Small intestine (tissue), 7 donors: Measurements from ENCODE around the gene NUAK1. TPM values are rescaled to one million over a fixed set of nuclear protein-coding genes. Genes with fewer than 3 reads are reported as not detected.
A peak's percentile ranks its signal among the peaks of the same experiment; 100 is the strongest.

Experiments used
- DNase-seq, 2 donors: peaks; one replicate each; pipeline versions ENCODE4 v3.0.0 to v3.0.0-alpha.2; 2013
- FAIRE-seq: peaks from 2 replicates; lab custom pipeline; 2012; peaks lifted over from hg19 to GRCh38; lab: Jason Lieb, UNC
- H3K27ac ChIP-seq, 3 donors: one replicate each; pipeline ENCODE4 v1.5.1; 2013; ENCODE audit warnings: low read length in 2 of 3, mild to moderate bottlenecking in 2 of 3, control low read depth in 1 of 3, inconsistent platforms in 1 of 3, low read depth in 1 of 3, moderate library complexity in 1 of 3
- H3K27me3 ChIP-seq, 3 donors: one replicate each; pipeline ENCODE4 v1.6.1; 2013; ENCODE audit warnings: low read length in 3 of 3, inconsistent platforms in 1 of 3; ENCODE audit not compliant: control insufficient read depth in 3 of 3, insufficient read depth in 3 of 3
- H3K36me3 ChIP-seq, 3 donors: one replicate each; pipeline ENCODE4 v1.6.1; 2013; ENCODE audit warnings: low read length in 3 of 3, inconsistent platforms in 1 of 3, low read depth in 1 of 3, mild to moderate bottlenecking in 1 of 3, moderate library complexity in 1 of 3; ENCODE audit not compliant: control insufficient read depth in 3 of 3, insufficient read depth in 2 of 3
- H3K4me1 ChIP-seq, 3 donors: one replicate each; pipeline ENCODE4 v1.6.1; 2013; ENCODE audit warnings: low read length in 2 of 3, inconsistent platforms in 1 of 3, low read depth in 1 of 3, mild to moderate bottlenecking in 1 of 3, moderate library complexity in 1 of 3; ENCODE audit not compliant: control insufficient read depth in 3 of 3, insufficient read depth in 2 of 3
- H3K4me3 ChIP-seq, 3 donors: one replicate each; pipeline ENCODE4 v1.5.1; 2013; ENCODE audit warnings: low read length in 3 of 3, control low read depth in 1 of 3, inconsistent platforms in 1 of 3, low read depth in 1 of 3, mild to moderate bottlenecking in 1 of 3, moderate library complexity in 1 of 3
- H3K9me3 ChIP-seq, 2 donors: one replicate each; pipeline ENCODE4 v1.6.1; 2013; ENCODE audit warnings: low read depth in 1 of 2, low read length in 1 of 2; ENCODE audit not compliant: control insufficient read depth in 2 of 2, insufficient read depth in 1 of 2
- WGBS, 3 donors: extraction: QIAGEN DNeasy Blood & Tissue Kit; methylation state at CpG; one replicate each; pipeline ENCODE4 v1.1.7; 2013; 5-methylcytosine and 5-hydroxymethylcytosine counted together
- polyA plus RNA-seq, 4 donors: library from polyadenylated mRNA; stranded (reverse) in 3 of 4; unstranded in 1 of 4; fragments of 200-250 nt in 3 of 4; fragments of 120-200 nt in 1 of 4; gene quantifications; one replicate each; pipeline versions ENCODE4 v1.2.1 to v1.2.3, GENCODE V29; 2013
- donor health status: healthy with polysubstance abuse.
- donor health status: control.
- donor health status: control.
- donor health status: Bipolar disorder and iron deficiency.
- donor health status: healthy.

NUAK1 gene
- polyA plus RNA-seq, 4 donors: 0.67 to 4.8 (median 1.5) TPM

GRCh38 chr12:106082216-106083175, 56.3 kb downstream of the NUAK1 start:
- DNase-seq (no peak), FAIRE-seq (no peak)
- Histone ChIP-seq H3K27ac (peak overlapping the region in 1 of 3 donors; percentile 2), H3K36me3 (no peaks in the 10 kb centered on the region), H3K4me3 (no peak overlapping the region), H3K4me1 (peaks cover 0 to 4% (median 2%) of the 10 kb centered on the region in 3 donors), H3K9me3 (no peaks in the 10 kb centered on the region), H3K27me3 (peaks cover 0 to 2% (median 0%) of the 10 kb centered on the region in 3 donors)
- 69 to 82% (median 76%) methylated on average over 15 of the region's 15 CpGs for WGBS, 3 donors

- no peak for DNase-seq
- Histone ChIP-seq H3K27me3 (peaks cover 0 to 2% (median 0%) of the 10 kb centered on the region in 3 donors), H3K4me3 (no peak overlapping the region), H3K36me3 (no peaks in the 10 kb centered on the region), H3K27ac (no peak overlapping the region), H3K4me1 (peaks cover 0 to 4% (median 2%) of the 10 kb centered on the region in 3 donors), H3K9me3 (no peaks in the 10 kb centered on the region)
- FAIRE-seq: no peak
Measured at GRCh38 chr12:106081606-106082005, 57.1 kb downstream of the NUAK1 start.

- H3K36me3 ChIP-seq: no peaks in the 10 kb centered on the region
- FAIRE-seq (no peak), DNase-seq (no peak)
- WGBS, 3 donors: 84 to 95% (median 88%) methylated on average over 5 of the region's 5 CpGs
- H3K4me1 ChIP-seq: peaks cover 0 to 4% (median 2%) of the 10 kb centered on the region in 3 donors
- H3K27ac ChIP-seq: no peak overlapping the region
- no peaks in the 10 kb centered on the region for H3K9me3 ChIP-seq
- H3K27me3 ChIP-seq: peaks cover 0 to 2% (median 0%) of the 10 kb centered on the region in 3 donors
- no peak overlapping the region for H3K4me3 ChIP-seq
Measured at GRCh38 chr12:106080791-106081170, 58.0 kb downstream of the NUAK1 start.

- Histone ChIP-seq H3K27me3 (peaks cover 0 to 2% (median 0%) of the 10 kb centered on the region in 3 donors), H3K4me1 (peaks cover 0 to 4% (median 2%) of the 10 kb centered on the region in 3 donors), H3K27ac (peak overlapping the region in 1 of 3 donors; percentile 12), H3K9me3 (no peaks in the 10 kb centered on the region), H3K4me3 (no peak overlapping the region), H3K36me3 (no peaks in the 10 kb centered on the region)
- WGBS, 3 donors: 50 to 78% (median 71%) methylated on average over 9 of the region's 9 CpGs
- DNase-seq (no peak), FAIRE-seq (no peak)
Measured at GRCh38 chr12:106080041-106080790, 58.5 kb downstream of the NUAK1 start.

GRCh38 chr12:106079148-106079738, 59.5 kb downstream of the NUAK1 start:
- Histone ChIP-seq H3K4me3 (no peak overlapping the region), H3K27me3 (peaks cover 0 to 2% (median 0%) of the 10 kb centered on the region in 3 donors), H3K4me1 (peaks cover 0 to 8% (median 2%) of the 10 kb centered on the region in 3 donors), H3K9me3 (no peaks in the 10 kb centered on the region), H3K27ac (no peak overlapping the region), H3K36me3 (no peaks in the 10 kb centered on the region)
- WGBS, 3 donors: 80 to 95% (median 83%) methylated on average over 1 of the region's 1 CpG
- FAIRE-seq: no peak
- DNase-seq: no peak

- DNase-seq: no peak
- H3K36me3 ChIP-seq: no peaks in the 10 kb centered on the region
- WGBS, 3 donors: 72 to 88% (median 87%) methylated on average over 10 of the region's 10 CpGs
- no peaks in the 10 kb centered on the region for H3K9me3 ChIP-seq
- no peak overlapping the region for H3K4me3 ChIP-seq
- peaks cover 0 to 2% (median 0%) of the 10 kb centered on the region in 3 donors for H3K27me3 ChIP-seq
- H3K4me1 ChIP-seq: peaks cover 0 to 8% (median 2%) of the 10 kb centered on the region in 3 donors
- no peak overlapping the region for H3K27ac ChIP-seq
- no peak for FAIRE-seq
Measured at GRCh38 chr12:106078358-106079010, 60.3 kb downstream of the NUAK1 start.

GRCh38 chr12:106074706-106075392, 63.9 kb downstream of the NUAK1 start:
- Histone ChIP-seq H3K4me3 (no peak overlapping the region), H3K27ac (no peak overlapping the region), H3K27me3 (no peaks in the 10 kb centered on the region), H3K4me1 (peaks cover 0 to 4% (median 0%) of the 10 kb centered on the region in 3 donors), H3K36me3 (no peaks in the 10 kb centered on the region), H3K9me3 (no peaks in the 10 kb centered on the region)
- DNase-seq (peak; percentile 3 to 52), FAIRE-seq (no peak)
- 24 to 43% (median 31%) methylated on average over 11 of the region's 11 CpGs for WGBS, 3 donors
